ENCODE results near the gene SIAH1. TPM values are rescaled to one million over a fixed set of nuclear protein-coding genes. Genes with fewer than 3 reads are reported as not detected.
"Not testable (repeated sequence)": the region's sequence is repeated elsewhere in the genome, so short reads cannot be mapped to it uniquely, and the experiment has no call there.

The SIAH1 gene
- total RNA-seq, 1 donor, result 28.9 TPM

DNA sequence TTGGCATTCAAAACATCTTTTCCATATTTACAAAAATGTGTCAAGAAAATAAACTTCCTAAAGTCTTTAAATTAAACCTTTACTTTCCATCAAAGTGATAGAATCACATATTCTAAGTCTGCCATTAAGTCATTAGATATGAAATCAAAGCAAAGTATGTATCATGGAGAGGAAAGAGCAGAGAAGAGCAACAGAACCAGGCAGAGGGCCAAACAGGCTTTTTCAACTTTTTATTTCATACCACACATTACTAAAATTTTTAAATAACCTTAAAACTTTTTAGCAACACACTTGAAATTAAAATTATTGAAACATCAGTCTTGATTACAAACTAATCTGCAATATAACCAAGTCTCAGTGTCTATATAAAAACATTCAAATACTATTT is 13.8 kb downstream of the SIAH1 start:
- H3K4me3 ChIP-seq (ENCODE audit: low read depth, low read length), result no peak overlapping the region
- no peak for TF ChIP-seq CTCF (IDR thresholded peaks at IDR 0.05; ENCODE audit: insufficient read depth, low read depth, low read length)
- DNase-seq (ENCODE audit: low read depth), result no peak

DNA sequence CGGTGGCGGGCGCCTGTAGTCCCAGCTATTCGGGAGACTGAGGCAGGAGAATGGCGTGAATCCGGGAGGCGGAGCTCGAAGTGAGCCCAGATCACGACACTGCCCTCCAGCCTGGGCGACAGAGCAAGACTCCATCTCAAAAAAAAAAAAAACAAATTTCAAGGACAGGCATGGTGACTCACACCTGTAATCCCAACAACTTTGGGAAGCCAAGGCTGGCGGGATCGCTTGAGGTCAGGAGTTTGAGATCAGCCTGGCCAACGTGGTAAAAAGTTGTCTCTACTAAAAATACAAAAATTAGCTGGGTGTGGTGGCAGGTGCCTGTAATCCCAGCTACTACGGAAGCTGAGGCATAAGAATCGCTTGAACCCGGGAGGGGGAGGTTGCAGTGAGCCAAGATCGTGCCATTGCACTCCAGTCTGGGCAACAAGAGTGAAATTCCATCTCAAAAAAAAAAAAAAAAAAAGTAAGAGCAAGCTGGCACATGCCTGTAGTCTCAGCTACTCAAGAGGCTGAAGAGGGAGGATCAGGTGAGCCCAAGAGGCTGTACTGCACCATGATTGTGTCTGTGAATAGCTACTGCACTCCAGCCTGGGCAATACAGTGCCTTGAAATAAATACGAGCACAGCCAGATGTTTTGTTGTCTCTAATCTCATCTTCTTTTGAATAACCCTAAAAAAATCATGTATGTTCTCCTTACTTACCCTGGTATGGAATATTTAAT is 14.4 kb downstream of the SIAH1 start:
- not testable (repeated sequence) for DNase-seq (ENCODE audit: low read depth)

DNA sequence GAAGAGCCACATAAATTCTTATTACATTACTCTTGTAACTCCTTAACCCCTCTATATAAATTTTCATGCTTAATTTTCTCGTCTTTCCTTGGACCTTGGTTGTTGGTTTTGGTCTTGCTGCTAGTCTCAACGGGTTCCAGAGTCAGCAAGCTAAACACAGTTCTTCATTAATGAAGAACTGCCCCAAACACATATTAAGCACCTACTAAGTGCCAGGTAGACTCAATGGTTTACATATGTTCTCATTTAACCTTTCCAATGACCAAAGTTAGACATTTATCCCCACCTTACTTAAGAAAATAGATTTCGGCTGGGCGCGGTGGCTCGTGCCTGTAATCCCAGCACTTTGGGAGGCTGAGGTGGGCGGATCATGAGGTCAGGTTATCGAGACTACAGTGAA is 15.0 kb downstream of the SIAH1 start:
- H3K4me3 ChIP-seq (ENCODE audit: low read depth, low read length), result no peak overlapping the region
- no peak for TF ChIP-seq CTCF (IDR thresholded peaks at IDR 0.05; ENCODE audit: insufficient read depth, low read depth, low read length)
- DNase-seq (ENCODE audit: low read depth), result no peak

More for the DNA sequence above, 14.4 kb downstream of the SIAH1 start:
- H3K4me3 ChIP-seq (ENCODE audit: low read depth, low read length), result not testable (repeated sequence)

- no peak overlapping the region for H3K4me3 ChIP-seq (ENCODE audit: low read depth, low read length)
- no peak for DNase-seq (ENCODE audit: low read depth)
- TF ChIP-seq CTCF (IDR thresholded peaks at IDR 0.05; ENCODE audit: insufficient read depth, low read depth, low read length), result no peak
These were observed 15.4 kb downstream of the SIAH1 start for GRCh38 chr16:48369765-48370164.

- no peak for DNase-seq (ENCODE audit: low read depth)
- TF ChIP-seq CTCF (IDR thresholded peaks at IDR 0.05; ENCODE audit: insufficient read depth, low read depth, low read length), result no peak
- no peak overlapping the region for H3K4me3 ChIP-seq (ENCODE audit: low read depth, low read length)
These were observed 17.7 kb downstream of the SIAH1 start for GRCh38 chr16:48367441-48368049.

DNA sequence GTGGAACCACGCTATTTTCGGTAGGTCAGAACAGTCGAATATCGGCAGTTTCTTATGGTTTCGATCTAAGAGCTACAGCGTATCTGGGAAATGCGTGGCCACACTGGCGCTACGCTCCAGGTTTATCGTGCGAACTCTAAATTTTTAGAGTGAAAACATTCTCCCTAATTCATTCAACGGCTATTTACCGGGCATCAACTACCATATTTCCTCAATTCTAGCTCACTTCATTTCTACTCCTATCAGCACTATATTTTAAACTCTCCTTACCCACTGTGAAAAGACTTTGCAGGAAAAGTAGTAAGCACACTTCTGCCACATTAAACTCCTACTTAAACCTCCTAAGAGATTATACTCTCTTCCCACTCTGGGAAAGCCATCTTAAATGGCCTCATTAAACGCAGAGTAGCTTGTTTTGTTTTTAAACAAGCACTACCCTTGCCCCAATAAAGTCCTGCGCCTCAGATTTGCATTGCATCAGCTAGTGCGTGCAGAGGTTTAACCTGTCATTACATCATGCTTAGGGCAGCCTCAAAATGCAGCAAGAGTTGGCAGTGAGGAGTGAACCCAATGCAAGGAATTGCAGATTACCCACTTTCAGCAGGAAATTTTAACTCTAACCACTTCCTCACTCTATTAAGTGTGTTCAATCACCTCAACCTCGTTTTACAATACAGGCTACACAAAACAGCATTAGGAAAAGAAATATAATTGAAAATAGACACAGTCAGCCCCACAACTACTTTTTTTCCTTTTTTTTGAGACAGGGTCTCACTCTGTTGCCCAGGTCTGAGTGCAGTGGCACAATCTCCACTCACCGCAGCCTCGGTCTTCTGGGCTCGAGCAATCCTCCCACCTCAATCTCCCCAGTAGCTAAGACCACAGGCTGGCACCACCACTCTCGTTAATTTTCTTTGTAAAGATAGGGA is 18.8 kb downstream of the SIAH1 start:
- TF ChIP-seq CTCF (IDR thresholded peaks at IDR 0.05; ENCODE audit: insufficient read depth, low read depth, low read length), result no peak
- peak; percentile 96 for DNase-seq (ENCODE audit: low read depth)
- peak overlapping the region; percentile 68 for H3K4me3 ChIP-seq (ENCODE audit: low read depth, low read length)
